Forelimb muscle (tissue), 1 donor: ENCODE results near the gene ENDOG. TPM values are rescaled to one million over a fixed set of nuclear protein-coding genes. Genes with fewer than 3 reads are reported as not detected.
"Not testable (repeated sequence)": the region's sequence is repeated elsewhere in the genome, so short reads cannot be mapped to it uniquely, and the experiment has no call there.

Experiments used
- DNase-seq: peaks from one replicate; pipeline ENCODE4 v3.0.0-alpha.2; 2013; ENCODE audit warnings: low read depth
- polyA plus RNA-seq: library from polyadenylated mRNA; unstranded; fragments of 120-200 nt; gene quantifications from one replicate; pipeline ENCODE4 v1.2.1, GENCODE V29; 2013; ENCODE audit not compliant: insufficient read length

ENDOG gene
- polyA plus RNA-seq, 1 donor = 23.2 TPM

DNA sequence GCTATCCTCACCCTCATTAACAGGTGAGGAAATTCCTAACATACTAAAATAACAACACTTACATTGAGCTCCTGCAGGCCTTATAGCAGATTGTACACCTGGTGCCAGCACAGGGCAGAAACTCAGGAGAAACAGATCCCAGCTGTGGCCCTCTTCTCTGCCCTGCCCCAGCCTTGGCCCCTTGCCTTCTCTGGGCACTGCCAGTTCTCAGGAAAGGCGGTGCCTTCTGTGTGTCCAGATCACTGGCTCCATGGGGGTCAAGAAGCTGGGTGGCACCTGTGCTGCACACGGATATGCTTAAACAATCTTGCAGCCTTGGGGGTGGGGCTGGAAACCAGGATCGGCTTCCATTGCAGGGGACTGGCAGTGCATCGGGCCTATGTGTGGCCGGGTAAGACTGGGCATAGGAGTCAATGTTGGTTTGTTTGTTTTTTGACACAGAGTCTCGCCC, 44.1 kb downstream of the ENDOG start:
- no peak for DNase-seq

DNA sequence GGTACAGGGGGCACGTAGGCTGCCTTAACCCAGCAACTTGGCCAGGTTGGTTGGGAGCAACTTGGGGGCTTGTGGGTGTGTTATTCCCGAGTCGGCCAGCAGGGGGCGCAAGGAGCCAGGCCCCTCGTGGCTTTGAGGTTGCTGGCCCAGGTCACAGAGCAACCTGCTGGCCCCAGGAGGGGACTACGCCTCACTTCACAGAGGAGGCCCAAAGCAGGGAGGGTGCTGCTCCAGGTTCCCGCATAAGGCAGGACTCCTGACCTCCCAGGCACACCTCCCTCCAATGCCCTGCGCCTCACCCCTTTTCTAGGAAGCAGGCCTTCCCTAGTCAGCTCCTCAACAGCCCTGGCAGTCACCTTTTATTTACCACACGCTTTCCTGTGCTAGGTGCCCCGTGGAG, 45.3 kb downstream of the ENDOG start:
- DNase-seq = no peak

DNA sequence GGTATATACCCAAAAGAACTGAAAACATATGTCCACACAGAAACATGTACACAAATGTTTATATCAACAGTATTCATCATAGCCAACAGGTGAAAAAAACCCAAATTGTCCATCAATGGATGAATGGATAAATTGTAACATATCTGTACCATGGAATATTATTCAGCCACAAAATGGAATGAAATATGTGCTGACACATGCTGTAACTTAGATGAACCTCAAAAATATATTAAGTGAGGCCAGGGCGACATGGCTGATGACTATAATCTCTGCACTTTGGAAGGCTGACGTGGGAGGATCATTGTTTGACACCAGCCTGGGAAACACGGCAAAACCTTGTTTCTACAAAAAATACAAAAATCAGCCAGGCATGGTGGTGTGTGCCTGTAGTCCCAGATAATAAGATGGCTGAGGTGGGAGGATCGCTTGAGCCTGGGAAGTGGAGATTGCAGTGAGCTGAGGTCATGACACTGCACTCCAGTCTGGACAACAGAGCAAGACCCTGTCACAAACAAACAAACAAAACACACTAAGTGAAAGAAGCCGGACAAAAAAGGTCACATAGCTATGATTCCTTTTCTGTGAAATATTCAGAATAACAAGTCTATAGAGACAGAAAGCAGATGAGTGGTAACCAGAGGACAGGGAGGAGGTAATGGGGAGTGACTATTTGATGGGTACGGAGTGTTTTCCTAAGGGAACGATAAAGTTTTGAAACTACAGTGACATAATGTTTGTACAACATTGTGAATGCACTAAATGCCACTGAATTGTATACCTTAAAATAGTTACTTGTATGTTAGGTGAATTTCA, 52.0 kb downstream of the ENDOG start:
- no peak for DNase-seq

DNA sequence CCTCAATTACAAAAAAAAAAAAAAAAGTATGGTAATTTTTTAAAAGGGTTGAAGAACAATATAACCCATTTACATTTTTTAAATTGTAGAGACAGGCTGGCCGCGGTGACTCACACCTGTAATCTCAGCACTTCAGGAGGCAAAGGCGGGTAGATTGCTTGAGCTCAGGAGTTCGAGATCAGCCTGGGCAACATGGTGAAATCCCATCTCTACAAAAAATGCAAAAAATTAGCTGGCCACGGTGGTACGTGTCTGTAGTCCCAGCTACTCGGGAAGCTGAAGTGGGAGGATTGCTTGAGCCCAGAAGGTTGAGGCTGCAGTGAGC, 52.6 kb downstream of the ENDOG start:
- DNase-seq = not testable (repeated sequence)

Other genes with a start within 250 kb of the ENDOG start
- gene DYNC2I2, start 161.7 kb upstream of the ENDOG start, polyA plus RNA-seq = 42.1 TPM
- gene SET, start 129.3 kb upstream of the ENDOG start, polyA plus RNA-seq = 294 TPM
- 8.9 TPM for gene PKN3, start 116.0 kb upstream of the ENDOG start, polyA plus RNA-seq
- 6.0 TPM for gene ZDHHC12, start 94.4 kb upstream of the ENDOG start, polyA plus RNA-seq
- 35.6 TPM for gene ZER1, start 46.6 kb upstream of the ENDOG start, polyA plus RNA-seq
- 37.4 TPM for gene TBC1D13, start 31.2 kb upstream of the ENDOG start, polyA plus RNA-seq
- gene SPOUT1, start 11.3 kb downstream of the ENDOG start, polyA plus RNA-seq = 24.4 TPM
- 6.2 TPM for gene KYAT1, start 63.5 kb downstream of the ENDOG start, polyA plus RNA-seq
- 23.1 TPM for gene LRRC8A, start 63.6 kb downstream of the ENDOG start, polyA plus RNA-seq
- gene PHYHD1, start 102.5 kb downstream of the ENDOG start, polyA plus RNA-seq = 51.5 TPM
- gene DOLK, start 129.1 kb downstream of the ENDOG start, polyA plus RNA-seq = 7.3 TPM
- gene NUP188, start 129.2 kb downstream of the ENDOG start, polyA plus RNA-seq = 35.2 TPM
- 64.0 TPM for gene SH3GLB2, start 209.8 kb downstream of the ENDOG start, polyA plus RNA-seq
- 15.9 TPM for gene MIGA2, start 218.1 kb downstream of the ENDOG start, polyA plus RNA-seq